Gastrocnemius medialis (tissue), 4 donors: ENCODE measurements around the gene CRK.

Experiments
- CTCF ChIP-seq, 5 experiments: fragments of 450-650 bp in 3 of 5; fragments of 200-600 bp in 2 of 5; sonication (generic) in 2 of 5; IDR thresholded peaks in 4 of 5; conservative IDR thresholded peaks in 1 of 5; 1 replicate in 4 of 5; 2 replicates in 1 of 5; pipeline ENCODE4 v1.5.1; 2016 to 2019; ENCODE audit warnings: antibody characterized with exemption in 5 of 5, mild to moderate bottlenecking in 3 of 5, moderate library complexity in 3 of 5
- POLR2A ChIP-seq, 2 donors: fragments of 450-650 bp; IDR thresholded peaks; one replicate each; pipeline ENCODE4 v1.6.1; 2017; ENCODE audit warnings: antibody characterized with exemption in 2 of 2, mild to moderate bottlenecking in 2 of 2, moderate library complexity in 2 of 2

GRCh38 chr17:1376061-1376460 is 80.0 kb downstream of the CRK start:
- TF ChIP-seq CTCF (IDR thresholded peaks at IDR 0.05 in 4 of 5, conservative IDR thresholded peaks at IDR 0.05 in 1 of 5) (no peak), POLR2A (IDR thresholded peaks at IDR 0.05) (no peak)
